Neural cell (in vitro differentiated cells): ENCODE results near the gene PKN2.

Source experiments
- CTCF ChIP-seq: fragments of 450-650 bp; IDR thresholded peaks from 2 replicates; pipeline ENCODE4 v1.5.1; 2014; ENCODE audit warnings: antibody characterized with exemption, mild to moderate bottlenecking, moderate library complexity; ENCODE audit not compliant: poor library complexity, severe bottlenecking
- EP300 ChIP-seq: fragments of 450-650 bp; conservative IDR thresholded peaks from 2 replicates; pipeline ENCODE4 v1.6.1; 2014; ENCODE audit warnings: antibody characterized with exemption, mild to moderate bottlenecking, moderate library complexity; ENCODE audit not compliant: poor library complexity, severe bottlenecking
- EZH2 ChIP-seq: fragments of 200-600, 300-800 bp; shearing (Covaris generic), sonication (generic); IDR thresholded peaks from 2 replicates; pipeline ENCODE4 v1.6.1; 2014; ENCODE audit warnings: antibody characterized with exemption, low read length, borderline replicate concordance, mild to moderate bottlenecking; ENCODE audit not compliant: insufficient read depth, poor library complexity, severe bottlenecking

GRCh38 chr1:88683541-88684481 lies at the start of gene PKN2:
- TF ChIP-seq EZH2: no peak
- peak; percentile 59 for TF ChIP-seq CTCF
- TF ChIP-seq EP300: peak; percentile 73
